RCC 7860 (cell line): ENCODE data around the gene RPN2.

Experiments
- DNase-seq: peaks from one replicate; pipeline ENCODE4 v3.0.0-alpha.2; 2015; ENCODE audit warnings: low spot score
- FAIRE-seq: peaks from 2 replicates; lab custom pipeline; 2012; peaks lifted over from hg19 to GRCh38; lab: Jason Lieb, UNC

The RPN2 gene

GRCh38 chr20:37261714-37262113 lies 82.6 kb downstream of the RPN2 start, which contains the start of gene GHRH:
TSS of gene GHRH (minus strand) at chr20:37261814. CDS start at chr20:37256889, 4,925 bp downstream.
- DNase-seq (no peak), FAIRE-seq (no peak)

GRCh38 chr20:37262505-37262904 lies 83.4 kb downstream of the RPN2 start:
- no peak for DNase-seq
- FAIRE-seq = no peak

GRCh38 chr20:37263686-37264085 lies 84.6 kb downstream of the RPN2 start:
- DNase-seq = no peak
- no peak for FAIRE-seq

DNA sequence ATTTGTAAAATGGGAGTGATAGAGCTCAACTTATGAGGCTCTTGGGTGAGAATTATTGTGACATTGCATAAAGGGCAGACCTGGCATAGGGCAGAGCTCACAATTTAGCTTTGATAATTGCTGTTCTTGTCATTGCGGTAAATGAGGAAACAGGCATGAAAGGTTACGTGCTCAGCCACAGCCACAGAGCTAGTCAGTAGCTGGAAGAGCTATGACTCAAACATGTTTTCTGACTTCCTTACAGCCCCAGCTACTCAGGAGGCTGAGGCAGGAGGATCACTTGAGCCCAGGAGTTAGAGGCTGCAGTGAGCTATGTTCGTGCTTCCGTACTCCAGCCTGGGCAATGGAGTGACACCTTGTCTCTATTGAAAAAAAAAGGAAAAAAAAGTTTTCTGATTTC lies 86.0 kb downstream of the RPN2 start:
- FAIRE-seq (no peak), DNase-seq (no peak)

- DNase-seq (no peak), FAIRE-seq (no peak)
Observed at GRCh38 chr20:37266940-37267666, 88.0 kb downstream of the RPN2 start.

DNA sequence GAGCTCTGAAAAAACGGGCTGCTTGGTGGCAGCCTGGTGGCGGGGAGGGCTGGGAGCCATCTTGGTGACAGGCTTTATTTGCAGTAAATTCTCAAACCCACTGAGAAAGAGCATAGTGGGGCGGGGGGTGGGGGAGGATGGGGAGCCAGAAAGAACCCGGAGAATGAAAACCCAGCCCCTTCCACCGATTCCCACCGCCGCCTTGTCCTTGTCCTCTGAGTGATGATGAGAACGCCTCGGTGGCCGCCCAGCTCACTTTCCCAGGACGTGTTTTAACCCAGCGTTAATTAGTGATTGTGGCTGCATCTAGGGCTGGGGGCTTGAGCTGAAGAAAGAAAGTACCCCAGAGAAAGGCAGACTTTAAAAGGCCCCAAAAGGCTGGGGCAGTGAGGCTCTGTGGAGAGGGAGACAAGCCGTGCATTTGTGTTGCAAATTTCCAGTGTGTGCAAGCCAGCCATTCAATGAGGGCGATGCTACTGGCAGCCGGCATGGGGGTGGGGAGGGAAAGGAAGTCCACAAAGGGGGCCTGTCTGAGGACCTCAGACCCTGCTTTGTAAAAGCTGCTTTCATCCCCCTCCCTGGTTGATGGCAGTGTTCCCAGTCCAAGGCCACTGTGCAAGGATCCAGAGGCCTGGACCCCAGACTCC lies 88.7 kb downstream of the RPN2 start:
- DNase-seq = no peak
- no peak for FAIRE-seq

GRCh38 chr20:37270576-37271420 lies 91.7 kb downstream of the RPN2 start:
- no peak for DNase-seq
- no peak for FAIRE-seq

DNA sequence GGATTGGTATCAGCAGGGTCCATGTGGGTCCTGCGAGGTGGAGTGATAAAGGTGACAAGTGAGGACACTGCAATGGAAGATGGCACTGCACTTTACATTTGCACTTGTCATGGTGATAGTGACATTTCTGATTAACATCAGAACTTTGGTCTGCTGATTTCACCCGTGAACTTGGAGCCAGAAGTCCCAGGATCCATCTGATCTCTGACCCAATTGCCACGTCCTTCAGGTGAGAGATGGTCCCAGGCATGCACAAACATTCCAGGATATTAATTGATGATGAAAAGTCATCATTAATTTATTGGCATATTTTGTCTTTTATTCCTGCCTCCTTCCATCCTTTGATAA lies 92.3 kb downstream of the RPN2 start:
- DNase-seq = no peak

DNA sequence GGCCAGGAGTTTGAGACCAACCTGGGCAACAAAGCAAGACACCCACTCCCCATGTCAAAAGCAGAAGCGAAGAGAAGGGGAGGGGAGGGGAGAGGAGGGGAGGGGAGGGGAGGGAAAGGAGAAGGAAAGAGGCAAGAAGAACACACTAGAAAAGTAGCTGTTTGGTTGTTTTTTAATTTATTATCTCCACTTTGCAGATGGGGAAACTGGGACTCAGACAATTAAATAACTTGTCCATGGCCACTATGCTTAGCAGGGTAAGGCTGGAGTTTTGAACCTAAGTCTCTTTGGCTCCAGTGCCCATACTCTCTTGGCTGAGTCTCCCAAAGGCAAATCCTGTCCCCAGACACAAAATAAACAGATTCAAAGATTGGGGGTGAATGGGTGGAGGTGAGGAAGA lies 94.9 kb downstream of the RPN2 start:
- FAIRE-seq = no peak

More for the DNA sequence above, 92.3 kb downstream of the RPN2 start:
- FAIRE-seq = no peak

DNA sequence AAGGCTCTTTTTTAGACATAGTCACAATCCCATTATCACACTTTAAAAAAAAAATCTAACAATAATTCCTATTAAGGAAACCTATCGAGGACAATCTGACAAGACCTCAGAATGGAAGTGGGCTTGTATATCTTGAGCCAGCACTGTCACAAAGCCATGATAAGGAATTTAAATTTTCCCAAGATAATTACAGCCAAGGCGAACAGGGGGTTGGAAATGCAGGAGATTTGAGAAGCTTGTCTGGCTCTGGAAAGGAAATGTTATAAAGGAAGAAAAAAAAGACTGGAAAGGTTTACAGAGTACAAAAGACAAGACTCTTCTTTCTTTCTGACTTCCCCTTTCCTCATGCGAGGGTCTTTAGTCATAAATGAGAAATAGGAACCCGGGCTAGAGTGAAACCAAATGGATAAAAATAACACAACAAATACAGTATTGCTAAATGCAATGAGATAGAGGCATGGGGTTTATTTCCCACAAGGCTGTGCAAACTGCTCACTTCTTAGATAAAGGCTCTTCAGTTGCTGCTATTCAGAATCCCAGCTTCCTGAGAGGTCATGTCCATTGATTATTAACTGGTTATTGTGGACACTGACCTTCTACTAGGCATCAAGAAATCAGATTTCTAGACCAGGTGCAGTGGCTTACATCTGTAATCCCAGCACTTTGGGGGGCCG lies 95.9 kb downstream of the RPN2 start:
- DNase-seq (no peak), FAIRE-seq (no peak)

More for the DNA sequence above, 94.9 kb downstream of the RPN2 start:
- no peak for DNase-seq

DNA sequence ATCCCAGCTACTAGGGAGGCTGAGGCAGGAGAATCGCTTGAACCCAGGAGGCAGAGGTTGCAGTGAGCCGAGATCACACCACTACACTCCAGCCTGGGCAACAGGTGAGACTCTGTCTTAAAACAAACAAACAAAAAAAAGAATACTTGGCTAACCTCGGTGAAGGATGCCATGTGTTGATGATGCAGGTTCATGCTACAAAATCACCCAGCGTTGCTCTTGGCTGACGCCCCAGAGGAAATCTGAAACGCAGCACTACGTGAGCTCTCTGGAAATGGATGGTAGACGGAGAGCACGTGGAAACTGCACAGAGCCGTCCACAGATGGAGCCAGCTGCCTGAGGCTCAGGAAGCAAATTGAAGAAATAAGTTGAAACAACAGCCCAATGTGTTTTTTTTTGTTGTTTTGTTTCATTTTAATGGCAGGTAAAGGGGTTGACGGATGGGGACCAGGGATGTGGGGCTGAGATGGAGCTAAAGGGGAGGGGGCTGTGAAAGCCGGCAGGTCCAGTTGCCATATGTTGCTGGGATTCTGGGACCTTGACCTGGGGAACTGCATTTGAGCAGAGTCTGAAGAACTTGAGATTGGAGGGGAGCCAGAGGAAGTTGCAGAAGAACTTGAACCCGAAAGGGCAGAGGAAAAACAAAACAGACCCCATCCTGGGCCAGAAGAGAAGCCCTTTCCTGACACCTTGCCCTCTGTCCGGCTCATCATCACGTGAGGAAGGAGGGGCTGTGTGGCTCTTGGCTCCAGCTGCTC lies 97.5 kb downstream of the RPN2 start:
- no peak for FAIRE-seq

DNA sequence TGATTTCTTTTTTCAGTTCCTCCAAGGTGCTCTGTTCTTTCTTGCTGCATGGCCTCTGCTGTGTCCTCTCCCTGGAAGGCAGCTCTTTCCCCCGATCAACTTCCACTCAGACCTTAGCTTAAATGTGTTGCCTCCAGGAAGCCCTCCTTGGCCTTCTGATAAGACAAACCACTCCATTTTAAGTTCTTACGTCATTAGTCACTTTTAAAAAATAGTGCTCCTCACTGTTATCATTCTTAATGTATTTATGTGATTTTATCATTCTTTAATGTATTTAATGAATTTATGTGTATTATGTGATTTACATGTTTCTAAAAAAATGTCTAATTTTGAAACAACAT lies 98.1 kb downstream of the RPN2 start:
- FAIRE-seq (no peak), DNase-seq (no peak)

More for the DNA sequence above, 97.5 kb downstream of the RPN2 start:
- DNase-seq = no peak

- DNase-seq = no peak
- FAIRE-seq = no peak
Observed at GRCh38 chr20:37278966-37279590, 99.9 kb downstream of the RPN2 start.

- FAIRE-seq (no peak), DNase-seq (no peak)
Observed at GRCh38 chr20:37279820-37280219, 100.7 kb downstream of the RPN2 start.

- no peak for FAIRE-seq
Observed at GRCh38 chr20:37280403-37280802, 101.3 kb downstream of the RPN2 start.

GRCh38 chr20:37282556-37282955 lies 103.4 kb downstream of the RPN2 start:
- FAIRE-seq (no peak), DNase-seq (peak; percentile 40)

More at GRCh38 chr20:37280403-37280802, 101.3 kb downstream of the RPN2 start:
- no peak for DNase-seq

DNA sequence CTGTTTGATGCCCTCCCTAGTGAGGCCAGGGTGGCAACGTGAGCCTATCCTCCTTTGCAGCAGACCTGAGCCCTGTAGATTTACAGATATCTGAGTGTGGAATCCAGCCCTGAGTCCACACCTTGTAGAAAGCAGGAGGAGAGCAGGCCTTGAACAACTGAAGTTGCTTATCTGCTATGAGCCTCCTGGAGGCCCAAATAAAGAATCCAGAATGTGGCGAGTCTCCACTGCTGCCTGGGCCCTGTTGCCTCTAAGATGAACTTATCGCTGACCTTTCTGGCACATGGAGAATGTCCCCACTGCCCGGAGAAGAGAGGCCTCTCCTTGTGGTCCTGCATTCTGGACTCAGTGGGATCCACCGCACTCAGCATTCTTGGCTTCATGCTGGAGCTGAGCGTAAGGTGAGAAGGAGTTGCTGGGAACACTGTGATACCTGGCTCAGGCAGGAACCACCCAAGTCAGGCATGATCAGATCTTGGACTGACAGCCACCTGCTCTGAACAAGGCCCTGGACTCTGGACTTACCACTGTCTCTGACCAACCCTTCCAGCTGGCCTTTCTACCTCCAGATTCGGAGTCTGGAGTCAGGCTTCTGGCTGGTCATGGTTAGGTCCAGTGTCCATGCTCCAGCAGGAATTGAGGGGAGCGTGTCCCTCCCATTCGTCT lies 104.5 kb downstream of the RPN2 start:
- DNase-seq (no peak), FAIRE-seq (no peak)

DNA sequence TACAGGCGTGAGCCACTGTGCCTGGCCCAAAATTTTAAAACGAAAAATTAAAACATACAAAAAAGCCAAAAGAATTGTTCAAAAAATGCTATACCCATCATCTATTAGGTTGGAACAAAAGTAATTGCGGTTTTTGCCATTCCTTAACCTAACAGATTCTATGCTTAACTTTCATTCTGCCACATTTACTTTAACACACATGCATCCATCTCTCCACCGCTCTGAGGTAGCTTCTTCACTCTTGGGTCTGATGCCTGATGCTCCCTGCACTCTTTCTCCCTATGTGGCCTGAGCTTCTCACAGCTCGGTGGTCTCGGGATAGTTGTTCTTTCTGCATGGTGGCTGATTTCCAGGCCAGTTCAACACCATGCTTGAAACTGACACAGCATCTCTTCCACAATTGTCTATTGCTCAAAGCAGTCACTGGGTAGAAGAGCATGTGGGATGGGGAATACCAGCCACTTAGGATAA lies 105.6 kb downstream of the RPN2 start:
- FAIRE-seq (no peak), DNase-seq (no peak)

DNA sequence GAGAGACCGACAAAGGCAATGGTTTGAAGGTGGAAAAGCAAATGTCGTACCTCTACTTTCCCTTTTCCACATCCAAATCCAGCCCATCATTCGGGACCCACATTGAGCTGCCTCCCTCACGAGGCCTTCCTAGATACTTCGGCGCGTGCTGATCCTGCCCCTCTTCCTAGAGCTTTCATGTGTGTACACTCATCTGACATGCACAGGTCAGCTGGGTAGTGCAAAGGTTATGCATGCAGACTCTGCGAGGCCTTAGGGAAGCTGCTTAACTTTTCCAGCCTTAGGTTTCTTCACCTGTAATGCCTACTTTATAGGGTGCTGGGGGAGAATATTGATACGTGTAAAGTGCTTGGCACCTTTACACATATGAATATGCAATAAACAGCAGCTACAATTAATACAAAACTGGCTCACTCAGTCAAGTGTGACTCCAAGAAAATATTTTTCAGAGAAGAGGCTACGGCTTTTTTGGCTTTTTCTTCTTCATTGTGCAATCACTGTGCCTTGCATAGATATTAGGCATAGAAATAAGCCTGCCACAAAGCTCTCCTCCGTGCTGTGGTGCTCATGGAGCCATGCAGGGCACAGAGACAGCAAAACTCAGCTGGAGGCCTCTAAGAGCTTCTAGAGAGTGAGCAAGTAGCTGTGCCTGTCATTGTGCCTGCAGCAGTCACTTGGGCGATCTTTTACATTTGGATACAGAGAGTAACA lies 106.7 kb downstream of the RPN2 start:
- DNase-seq (no peak), FAIRE-seq (no peak)
